HCT116 (cell line): ENCODE data around the gene PRIM1. TPM values are rescaled to one million over a fixed set of nuclear protein-coding genes. Genes with fewer than 3 reads are reported as not detected.

Source experiments
- ATAC-seq: fragments of 200-7000 bp; cut with Tn5 transposase; 2 replicates; pipeline ENCODE4 v1.9.1; 2020; ENCODE audit warnings: mild to moderate bottlenecking, moderate library complexity
- BruUV-seq: library from RNA; stranded (reverse); fragments of 400-500 nt; replicated peaks from 2 replicates; lab custom pipeline; 2021; lab: Mats Ljungman, UMichigan
- CTCF ChIA-PET: fragments of 300-600 bp; sonication (Branson Sonifier 250); formaldehyde crosslinking; loops from one replicate; lab custom pipeline; 2021; ENCODE audit warnings: antibody characterized with exemption; lab: Charles Lee
- POLR2A ChIA-PET: fragments of 300-600, 350-600 bp; sonication (Branson Sonifier 250); formaldehyde crosslinking; loops from one replicate; lab custom pipeline; 2021; ENCODE audit warnings: antibody characterized with exemption; lab: Charles Lee
- RAD21 ChIA-PET, 2 experiments: fragments of 300-600 bp; sonication (Branson Sonifier 250); formaldehyde crosslinking; loops; one replicate each; lab custom pipeline; 2023; ENCODE audit warnings: low total read pairs in 2 of 2; ENCODE audit not compliant: uncharacterized antibody in 2 of 2, unreplicated experiment in 2 of 2, low non-redundant PET in 1 of 2; lab: Charles Lee
- DNase-seq: peaks from one replicate; pipeline ENCODE4 v3.0.0-alpha.2; 2010; ENCODE audit warnings: low read depth, low spot score
- H2AFZ ChIP-seq: fragments of 200-600 bp; shearing (Covaris generic), sonication (generic); 2 replicates; pipeline ENCODE4 v1.6.1; 2017; ENCODE audit warnings: low read depth, mixed run types, mixed read lengths, antibody characterized with exemption, low read length; ENCODE audit not compliant: poor library complexity, severe bottlenecking
- H3K27ac ChIP-seq: 2 replicates; pipeline ENCODE4 v1.5.1; 2012; ENCODE audit warnings: low read depth, low read length
- H3K27me3 ChIP-seq: fragments of 200-600 bp; sonication (generic); 2 replicates; pipeline ENCODE4 v1.6.1; 2016; ENCODE audit warnings: mixed run types, low read length, mixed read lengths; ENCODE audit not compliant: insufficient read depth
- H3K36me3 ChIP-seq, 2 experiments: fragments of 200-500 bp in 1 of 2; fragments of 200-600 bp in 1 of 2; sonication (Bioruptor generic) in 1 of 2; sonication (generic) in 1 of 2; 2 replicates each; pipeline versions ENCODE4 v1.5.1 to v1.6.1; 2014 to 2016; ENCODE audit warnings: low read length in 2 of 2, inconsistent platforms in 1 of 2, mixed read lengths in 1 of 2, mixed run types in 1 of 2; ENCODE audit not compliant: insufficient read depth in 2 of 2, control insufficient read depth in 1 of 2
- H3K4me1 ChIP-seq, 2 experiments: fragments of 200-600 bp in 1 of 2; sonication (generic) in 1 of 2; 2 replicates each; pipeline versions ENCODE4 v1.5.1 to v1.6.1; 2012 to 2017; ENCODE audit warnings: low read length in 2 of 2, inconsistent platforms in 1 of 2, mild to moderate bottlenecking in 1 of 2, mixed read lengths in 1 of 2, mixed run types in 1 of 2, moderate library complexity in 1 of 2; ENCODE audit not compliant: insufficient read depth in 2 of 2, control insufficient read depth in 1 of 2
- H3K4me2 ChIP-seq: fragments of 200-600 bp; sonication (generic); 2 replicates; pipeline ENCODE4 v1.6.1; 2017; ENCODE audit warnings: mixed run types, low read length, mixed read lengths
- H3K4me3 ChIP-seq, 2 experiments: fragments of 200-600 bp in 1 of 2; sonication (generic) in 1 of 2; replicated peaks in 1 of 2; 2 replicates each; pipeline ENCODE4 v1.5.1; 2011 to 2016; ENCODE audit warnings: low read length in 2 of 2, control low read depth in 1 of 2, low read depth in 1 of 2, mild to moderate bottlenecking in 1 of 2, mixed read lengths in 1 of 2, mixed run types in 1 of 2
- H3K79me2 ChIP-seq: fragments of 200-600 bp; sonication (generic); 2 replicates; pipeline ENCODE4 v1.6.1; 2017; ENCODE audit warnings: mild to moderate bottlenecking, mixed run types, low read length, moderate library complexity, mixed read lengths; ENCODE audit not compliant: insufficient read depth
- H3K9ac ChIP-seq: fragments of 200-600 bp; sonication (generic); 2 replicates; pipeline ENCODE4 v1.6.1; 2016; ENCODE audit warnings: low read length, mixed read lengths
- H3K9me2 ChIP-seq: fragments of 200-600 bp; sonication (generic), shearing (Covaris generic); 2 replicates; pipeline ENCODE4 v1.6.1; 2017; ENCODE audit warnings: mixed run types, mild to moderate bottlenecking, moderate library complexity; ENCODE audit not compliant: insufficient read depth
- H3K9me3 ChIP-seq, 2 experiments: fragments of 200-500 bp in 1 of 2; fragments of 200-600 bp in 1 of 2; sonication (Bioruptor generic) in 1 of 2; sonication (generic) in 1 of 2; 2 replicates each; pipeline ENCODE4 v1.6.1; 2014 to 2017; ENCODE audit warnings: low read length in 2 of 2, mixed read lengths in 2 of 2, inconsistent platforms in 1 of 2, low read depth in 1 of 2, mild to moderate bottlenecking in 1 of 2, mixed run types in 1 of 2, moderate library complexity in 1 of 2; ENCODE audit not compliant: control insufficient read depth in 1 of 2, insufficient read depth in 1 of 2
- H4K20me1 ChIP-seq: fragments of 200-600 bp; sonication (generic), shearing (Covaris generic); 2 replicates; pipeline ENCODE4 v1.6.1; 2017; ENCODE audit warnings: mixed run types, mild to moderate bottlenecking, moderate library complexity; ENCODE audit not compliant: insufficient read depth
- ATF3 ChIP-seq: IDR thresholded peaks from 2 replicates; pipeline ENCODE4 v1.6.1; 2012
- CTCF ChIP-seq, 3 experiments: fragments of 200-600 bp in 1 of 3; sonication (generic) in 1 of 3; IDR thresholded peaks in 2 of 3; conservative IDR thresholded peaks in 1 of 3; 2 replicates each; pipeline ENCODE4 v1.5.1; 2012 to 2017; ENCODE audit warnings: low read depth in 2 of 3, low read length in 2 of 3, antibody characterized with exemption in 1 of 3, borderline replicate concordance in 1 of 3, control low read depth in 1 of 3, mild to moderate bottlenecking in 1 of 3, mixed read lengths in 1 of 3, mixed run types in 1 of 3, moderate library complexity in 1 of 3; ENCODE audit not compliant: insufficient read depth in 1 of 3
- EZH2 ChIP-seq: fragments of 200-600 bp; sonication (generic); IDR thresholded peaks from 2 replicates; pipeline ENCODE4 v1.6.1; 2017; ENCODE audit warnings: antibody characterized with exemption, mixed run types
- EZH2phosphoT487 ChIP-seq: fragments of 200-600 bp; IDR thresholded peaks from 2 replicates; pipeline ENCODE4 v1.6.1; 2018; ENCODE audit warnings: antibody characterized with exemption, borderline replicate concordance
- FOSL1 ChIP-seq: IDR thresholded peaks from 2 replicates; pipeline ENCODE4 v1.6.1; 2012; ENCODE audit warnings: low read depth
- POLR2A ChIP-seq: IDR thresholded peaks from 2 replicates; pipeline ENCODE4 v1.7.0; 2011; ENCODE audit warnings: borderline replicate concordance; ENCODE audit not compliant: insufficient read depth, insufficient read length; ENCODE audit errors: extremely low read depth
- POLR2AphosphoS5 ChIP-seq: IDR thresholded peaks from 2 replicates; pipeline ENCODE4 v1.6.1; 2011; ENCODE audit warnings: mild to moderate bottlenecking, low read depth, low read length, moderate library complexity
- SIN3A ChIP-seq: IDR thresholded peaks from 2 replicates; pipeline ENCODE4 v1.6.1; 2012; ENCODE audit warnings: low read depth
- SP1 ChIP-seq: IDR thresholded peaks from 2 replicates; pipeline ENCODE4 v1.6.1; 2012; ENCODE audit warnings: low read depth
- SRF ChIP-seq: IDR thresholded peaks from 2 replicates; pipeline ENCODE4 v1.6.1; 2012; ENCODE audit warnings: low read depth
- ZFX ChIP-seq: fragments of 450-650 bp; IDR thresholded peaks from 2 replicates; pipeline ENCODE4 v1.6.1; 2017
- ZNF274 ChIP-seq: fragments of 200-500 bp; sonication (Bioruptor generic); IDR thresholded peaks from 2 replicates; pipeline ENCODE4 v1.6.1; 2014; ENCODE audit warnings: mild to moderate bottlenecking, low read depth, low read length, inconsistent platforms
- intact Hi-C: fragments of 100-400 bp; cut with micrococcal nuclease; formaldehyde crosslinking; loops from 2 replicates; pipeline ENCODE4 v1.10.0; 2022
- total RNA-seq: library from RNA; stranded (reverse); gene quantifications from one replicate; pipeline ENCODE4 v1.2.1, GENCODE V29; 2021; ENCODE audit not compliant: unreplicated experiment

PRIM1 gene
- total RNA-seq, 1 experiment from 2014 or later: 53.3 TPM

DNA sequence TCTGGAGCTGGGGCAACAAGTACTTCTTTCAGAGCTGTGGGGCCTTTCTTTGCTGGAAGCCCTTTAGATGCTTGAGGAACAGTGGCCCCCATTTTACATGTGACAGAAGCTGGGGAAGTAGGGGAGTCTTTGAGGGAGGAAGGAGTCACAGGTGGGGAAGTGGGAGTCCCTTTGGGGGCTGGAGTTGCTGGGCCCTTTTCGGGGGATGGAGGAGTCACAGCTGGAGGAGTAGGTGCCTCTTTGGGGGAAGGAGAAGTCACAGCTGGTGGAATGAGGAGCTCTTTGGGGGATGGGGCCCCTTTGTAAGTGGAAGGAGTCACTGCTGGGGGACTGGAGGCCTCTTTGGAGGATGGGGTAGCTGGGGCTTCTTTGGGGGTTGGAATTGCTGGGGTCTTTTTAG, 35.7 kb downstream of the PRIM1 start:
- no peak for DNase-seq

DNA sequence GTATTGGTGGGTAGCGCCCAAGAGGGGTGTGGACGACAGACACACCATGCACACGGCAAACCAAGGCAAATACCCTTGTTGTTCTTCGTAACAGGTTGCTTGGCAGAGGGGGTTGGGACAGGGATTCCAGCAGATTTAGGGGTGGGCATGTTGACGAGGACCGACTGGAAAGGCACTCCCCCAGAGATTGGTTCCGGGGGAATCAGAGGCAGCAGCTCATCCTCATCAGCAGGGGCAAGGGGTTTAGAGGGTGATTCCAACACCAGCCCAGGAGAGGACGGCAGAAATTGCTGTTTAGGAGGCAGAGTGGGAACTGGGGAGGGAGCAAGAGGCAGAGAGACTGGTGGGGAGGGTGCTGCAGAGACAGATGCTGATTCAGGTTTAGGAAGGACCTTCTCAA, 36.3 kb downstream of the PRIM1 start:
- H3K79me2 ChIP-seq: peaks cover 73% of the 10 kb centered on the region
- ATAC-seq (no peak), DNase-seq (no peak)
- no peaks in the 10 kb centered on the region for H3K27me3 ChIP-seq
- POLR2A ChIA-PET: interaction anchor here (1.9 kb wide), 1 partner anchor 10 kb away, joined by 13 read pairs; the partner anchor contains the start of gene NACA
- CTCF ChIA-PET: no interaction called here
- H3K36me3 ChIP-seq: peaks cover 60 to 68% of the 10 kb centered on the region in 2 experiments
- H2AFZ ChIP-seq: no peak overlapping the region
- H3K4me2 ChIP-seq: no peak overlapping the region
- H3K9me3 ChIP-seq: no peaks in the 10 kb centered on the region
- H3K9me2 ChIP-seq: no peaks in the 10 kb centered on the region
- intact Hi-C loops: no loop called here
- peaks cover 52% of the 10 kb centered on the region; the same call in 1 of the 2 replicates for H4K20me1 ChIP-seq
- no TSS peak for BruUV-seq
- H3K27ac ChIP-seq: no peak overlapping the region
- H3K4me1 ChIP-seq: no peaks in the 10 kb centered on the region; a peak in 1 of 4 replicates
- H3K9ac ChIP-seq: no peak overlapping the region
- TF ChIP-seq CTCF (IDR thresholded peaks at IDR 0.05 in 2 of 3, conservative IDR thresholded peaks at IDR 0.05 in 1 of 3; ENCODE audit: borderline replicate concordance in 1 of 3, insufficient read depth in 1 of 3, low read depth in 2 of 3, low read length in 2 of 3): no peak
- TF ChIP-seq SRF: no peak
- no peak for TF ChIP-seq SP1
- TF ChIP-seq POLR2AphosphoS5: no peak
- TF ChIP-seq EZH2phosphoT487: no peak
- no peak for TF ChIP-seq ZFX
- no peak for TF ChIP-seq FOSL1
- TF ChIP-seq POLR2A: no peak
- no peak overlapping the region for H3K4me3 ChIP-seq
- RAD21 ChIA-PET: no interaction called here

More for the DNA sequence above, 35.7 kb downstream of the PRIM1 start:
- H3K79me2 ChIP-seq: peaks cover 80% of the 10 kb centered on the region
- peaks cover 60 to 71% of the 10 kb centered on the region in 2 experiments for H3K36me3 ChIP-seq
- BruUV-seq: no TSS peak
- H3K9me2 ChIP-seq: no peaks in the 10 kb centered on the region
- no peaks in the 10 kb centered on the region for H3K27me3 ChIP-seq
- no peaks in the 10 kb centered on the region for H3K9me3 ChIP-seq
- H3K4me2 ChIP-seq: no peak overlapping the region
- H3K27ac ChIP-seq: no peak overlapping the region
- ChIA-PET RAD21 (no interaction called here), POLR2A (interaction anchor here (1.9 kb wide), 1 partner anchor 9 kb away, joined by 13 read pairs; the partner anchor contains the start of gene NACA), CTCF (no interaction called here)
- no peak overlapping the region for H3K9ac ChIP-seq
- TF ChIP-seq EZH2: no peak
- TF ChIP-seq ATF3: no peak
- TF ChIP-seq SIN3A: no peak
- no peak for TF ChIP-seq EZH2phosphoT487
- no peak for TF ChIP-seq ZNF274
- H3K4me3 ChIP-seq: no peak overlapping the region
- ATAC-seq: no peak
- H4K20me1 ChIP-seq: peaks cover 58% of the 10 kb centered on the region; the same call in 1 of the 2 replicates
- intact Hi-C loops: no loop called here
- H3K4me1 ChIP-seq: peaks cover 1 to 6% of the 10 kb centered on the region in 2 experiments; a peak in 2 of 4 replicates
- no peak overlapping the region for H2AFZ ChIP-seq
